ENCODE results near the gene ARPP21. TPM values are rescaled to one million over a fixed set of nuclear protein-coding genes. Genes with fewer than 3 reads are reported as not detected.

Gene ARPP21
- polyA plus RNA-seq, 1 donor (not counting 4 experiments of a cell fraction or from before 2014, with no cell fraction given): not detected

- FAIRE-seq: no peak
- dilution Hi-C loops (cut with MboI; ENCODE audit: extremely low pct_ligation_motif_present, low sequenced_read_pairs): no loop called here
- no peaks in the 10 kb centered on the region for H3K36me3 ChIP-seq (ENCODE audit: control insufficient read depth in 2 of 2, extremely low read depth in 1 of 2, insufficient read depth in 2 of 2, low read length in 2 of 2)
These were observed 103.9 kb downstream of the ARPP21 start for GRCh38 chr3:35743218-35743617.

DNA sequence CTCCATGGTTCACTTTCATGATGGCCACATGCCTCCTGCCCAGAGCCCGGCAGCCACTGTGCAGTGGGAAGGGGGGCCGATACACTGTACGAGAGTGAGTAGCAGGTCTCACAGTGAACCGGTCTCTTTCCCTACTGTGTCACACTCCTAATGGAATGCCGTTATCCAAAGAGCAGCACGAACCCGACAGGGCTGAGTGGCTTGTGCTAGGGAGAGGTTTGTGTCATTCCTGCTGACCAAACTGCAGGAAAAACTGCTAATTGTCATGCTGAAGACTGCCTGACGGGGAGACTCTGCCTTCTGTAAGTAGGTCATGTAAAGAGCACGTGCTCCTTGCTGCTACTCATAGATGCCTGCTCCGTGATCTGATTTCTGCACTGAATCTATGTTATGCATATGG lies 105.1 kb downstream of the ARPP21 start:
- Histone ChIP-seq H2AFZ (ENCODE audit: control insufficient read depth, low read length) (no peak overlapping the region), H3K79me2 (ENCODE audit: control insufficient read depth, insufficient read depth, low read length) (no peaks in the 10 kb centered on the region), H3K4me3 (ENCODE audit: control insufficient read depth in 2 of 3, extremely low read depth in 1 of 3, insufficient read depth in 2 of 3, low read depth in 1 of 3, low read length in 3 of 3) (no peak overlapping the region), H3K4me1 (ENCODE audit: control insufficient read depth, extremely low read depth, insufficient read depth, low read length) (no peaks in the 10 kb centered on the region), H3K36me3 (ENCODE audit: control insufficient read depth in 2 of 2, extremely low read depth in 1 of 2, insufficient read depth in 2 of 2, low read length in 2 of 2) (no peaks in the 10 kb centered on the region), H3K9me3 (ENCODE audit: control insufficient read depth, low read depth, low read length) (no peaks in the 10 kb centered on the region), H3K9ac (ENCODE audit: control insufficient read depth, extremely low read depth, insufficient read depth, low read length) (no peak overlapping the region), H3K27me3 (ENCODE audit: control insufficient read depth, extremely low read depth, insufficient read depth, low read length) (no peaks in the 10 kb centered on the region), H3K9me1 (ENCODE audit: control insufficient read depth, extremely low read depth, insufficient read depth, low read length) (no peaks in the 10 kb centered on the region), H4K20me1 (ENCODE audit: control insufficient read depth, extremely low read depth, insufficient read depth, low read length) (no peaks in the 10 kb centered on the region), H3K27ac (ENCODE audit: control insufficient read depth, insufficient read depth, low read length) (no peak overlapping the region), H3K4me2 (ENCODE audit: control insufficient read depth, extremely low read depth, insufficient read depth, low read depth, low read length) (no peak overlapping the region)
- TF ChIP-seq EZH2 (IDR thresholded peaks at IDR 0.05; ENCODE audit: low read length): no peak
- TF ChIP-seq, protein P1, sequence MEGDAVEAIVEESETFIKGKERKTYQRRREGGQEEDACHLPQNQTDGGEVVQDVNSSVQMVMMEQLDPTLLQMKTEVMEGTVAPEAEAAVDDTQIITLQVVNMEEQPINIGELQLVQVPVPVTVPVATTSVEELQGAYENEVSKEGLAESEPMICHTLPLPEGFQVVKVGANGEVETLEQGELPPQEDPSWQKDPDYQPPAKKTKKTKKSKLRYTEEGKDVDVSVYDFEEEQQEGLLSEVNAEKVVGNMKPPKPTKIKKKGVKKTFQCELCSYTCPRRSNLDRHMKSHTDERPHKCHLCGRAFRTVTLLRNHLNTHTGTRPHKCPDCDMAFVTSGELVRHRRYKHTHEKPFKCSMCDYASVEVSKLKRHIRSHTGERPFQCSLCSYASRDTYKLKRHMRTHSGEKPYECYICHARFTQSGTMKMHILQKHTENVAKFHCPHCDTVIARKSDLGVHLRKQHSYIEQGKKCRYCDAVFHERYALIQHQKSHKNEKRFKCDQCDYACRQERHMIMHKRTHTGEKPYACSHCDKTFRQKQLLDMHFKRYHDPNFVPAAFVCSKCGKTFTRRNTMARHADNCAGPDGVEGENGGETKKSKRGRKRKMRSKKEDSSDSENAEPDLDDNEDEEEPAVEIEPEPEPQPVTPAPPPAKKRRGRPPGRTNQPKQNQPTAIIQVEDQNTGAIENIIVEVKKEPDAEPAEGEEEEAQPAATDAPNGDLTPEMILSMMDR (optimal IDR thresholded peaks at IDR 0.05 in 1 of 3, IDR thresholded peaks at IDR 0.05 in 1 of 3, conservative IDR thresholded peaks at IDR 0.05 in 1 of 3; ENCODE audit: extremely low read depth in 1 of 3, insufficient read depth in 2 of 3, low read length in 3 of 3): no peak
- dilution Hi-C loops (cut with MboI; ENCODE audit: extremely low pct_ligation_motif_present, low sequenced_read_pairs): no loop called here
- FAIRE-seq: no peak
- DNase-seq (ENCODE audit: low read depth, low spot score): no peak

More at GRCh38 chr3:35743218-35743617, 103.9 kb downstream of the ARPP21 start:
- Histone ChIP-seq H3K4me3 (ENCODE audit: control insufficient read depth in 2 of 3, extremely low read depth in 1 of 3, insufficient read depth in 2 of 3, low read depth in 1 of 3, low read length in 3 of 3) (no peak overlapping the region), H3K9me3 (ENCODE audit: control insufficient read depth, low read depth, low read length) (no peaks in the 10 kb centered on the region), H3K4me2 (ENCODE audit: control insufficient read depth, extremely low read depth, insufficient read depth, low read depth, low read length) (no peak overlapping the region), H3K9me1 (ENCODE audit: control insufficient read depth, extremely low read depth, insufficient read depth, low read length) (no peaks in the 10 kb centered on the region), H3K27me3 (ENCODE audit: control insufficient read depth, extremely low read depth, insufficient read depth, low read length) (no peaks in the 10 kb centered on the region), H3K27ac (ENCODE audit: control insufficient read depth, insufficient read depth, low read length) (no peak overlapping the region), H4K20me1 (ENCODE audit: control insufficient read depth, extremely low read depth, insufficient read depth, low read length) (no peaks in the 10 kb centered on the region), H2AFZ (ENCODE audit: control insufficient read depth, low read length) (no peak overlapping the region), H3K4me1 (ENCODE audit: control insufficient read depth, extremely low read depth, insufficient read depth, low read length) (no peaks in the 10 kb centered on the region), H3K79me2 (ENCODE audit: control insufficient read depth, insufficient read depth, low read length) (no peaks in the 10 kb centered on the region), H3K9ac (ENCODE audit: control insufficient read depth, extremely low read depth, insufficient read depth, low read length) (no peak overlapping the region)
- TF ChIP-seq EZH2 (IDR thresholded peaks at IDR 0.05; ENCODE audit: low read length): no peak
- TF ChIP-seq, protein P1 (optimal IDR thresholded peaks at IDR 0.05 in 1 of 3, IDR thresholded peaks at IDR 0.05 in 1 of 3, conservative IDR thresholded peaks at IDR 0.05 in 1 of 3; ENCODE audit: extremely low read depth in 1 of 3, insufficient read depth in 2 of 3, low read length in 3 of 3): no peak
- no peak for DNase-seq (ENCODE audit: low read depth, low spot score)
